K562 (cell line): ENCODE data around the gene CTTNBP2NL. TPM values are rescaled to one million over a fixed set of nuclear protein-coding genes. Genes with fewer than 3 reads are reported as not detected.

Experiments
- CBX2 ChIP-seq: fragments of 200-600 bp; sonication (generic); IDR thresholded peaks from one replicate; pipeline ENCODE4 v1.6.1; 2012; ENCODE audit warnings: mild to moderate bottlenecking, low read length, inconsistent platforms; ENCODE audit not compliant: insufficient read depth, poor library complexity, severe bottlenecking
- ESRRA ChIP-seq: fragments of 450-650 bp; IDR thresholded peaks from 2 replicates; pipeline ENCODE4 v1.6.1; 2014; ENCODE audit warnings: low read depth, mild to moderate bottlenecking, moderate library complexity, borderline replicate concordance
- RBM25 ChIP-seq: fragments of 200-400 bp; formaldehyde crosslinking; IDR thresholded peaks from 2 replicates; pipeline ENCODE4 v1.6.1; 2018; ENCODE audit warnings: low read length, low read depth, moderate library complexity; ENCODE audit not compliant: severe bottlenecking
- SAFB ChIP-seq: fragments of 200-400 bp; formaldehyde crosslinking; IDR thresholded peaks from 2 replicates; pipeline ENCODE4 v1.6.1; 2017; ENCODE audit warnings: low read depth, low read length, borderline replicate concordance
- SMARCB1 ChIP-seq: IDR thresholded peaks from 2 replicates; pipeline ENCODE4 v1.6.1; 2011; ENCODE audit warnings: improper control_type of control experiment, low read depth; ENCODE audit not compliant: insufficient read length
- STAG1 ChIP-seq: sonication (generic); formaldehyde crosslinking; IDR thresholded peaks from 2 replicates; pipeline ENCODE4 v1.5.0; 2020; ENCODE audit warnings: missing genetic modification reagents, borderline replicate concordance
- ZBTB7A ChIP-seq: IDR thresholded peaks from 2 replicates; pipeline ENCODE4 v1.6.1; 2011; ENCODE audit warnings: low read depth, mild to moderate bottlenecking, low read length, moderate library complexity, borderline replicate concordance; ENCODE audit not compliant: control insufficient read depth
- polyA plus RNA-seq, 8 experiments: library from polyadenylated mRNA; depleted of rRNA in 4 of 8; stranded (reverse) in 5 of 8; unstranded in 3 of 8; fragments of >200 nt; fragmentation: Nextera tagmentation in 2 of 8; fragmentation: Illumina TruSeq in 1 of 8; extraction: Ambion mirVana in 2 of 8; extraction: Trizol in 1 of 8; gene quantifications; 2 replicates each; pipeline versions ENCODE4 v1.2.1 to v1.2.3, GENCODE V29; 2011 to 2014; ENCODE audit warnings: inconsistent platforms in 1 of 8, missing spikeins in 1 of 8
- total RNA-seq, 7 experiments: library from RNA; depleted of rRNA in 6 of 7; stranded (reverse); fragments of >200 nt in 6 of 7; fragmentation: Illumina TruSeq in 2 of 7; extraction: Trizol in 2 of 7; gene quantifications; 2 replicates each; pipeline versions ENCODE4 v1.2.1 to v1.2.3, GENCODE V29; 2011 to 2021; ENCODE audit warnings: low replicate concordance in 1 of 7
- TF ChIP-seq, protein P1 (sequence below): fragments of 250-450 bp; sonication (Bioruptor Pico); IDR thresholded peaks from 2 replicates; pipeline ENCODE4 v1.4.0; 2020; ENCODE audit warnings: borderline replicate concordance
- TF ChIP-seq, protein P2 (sequence below): fragments of 250-450 bp; sonication (Bioruptor Pico); IDR thresholded peaks from 2 replicates; pipeline ENCODE4 v1.8.0; 2022; ENCODE audit warnings: inconsistent platforms, mild to moderate bottlenecking, moderate library complexity, borderline replicate concordance
- TF ChIP-seq, protein P3 (sequence below): IDR thresholded peaks from 3 replicates; pipeline ENCODE4 v1.6.1; 2011; ENCODE audit warnings: borderline replicate concordance, mild to moderate bottlenecking, moderate library complexity; ENCODE audit not compliant: insufficient read length; ENCODE audit errors: extremely low read depth
- TF ChIP-seq, protein P4 (sequence below): sonication (generic); formaldehyde crosslinking; IDR thresholded peaks from 2 replicates; pipeline ENCODE4 v1.8.0; 2022; ENCODE audit warnings: mild to moderate bottlenecking, missing genetic modification reagents

The CTTNBP2NL gene
- total and polyA plus RNA-seq, 9 of the 15 experiments (the other 6 are each of a cell fraction or from before 2014, with no cell fraction given) = 0.27 to 1.4 (median 0.62) TPM

DNA sequence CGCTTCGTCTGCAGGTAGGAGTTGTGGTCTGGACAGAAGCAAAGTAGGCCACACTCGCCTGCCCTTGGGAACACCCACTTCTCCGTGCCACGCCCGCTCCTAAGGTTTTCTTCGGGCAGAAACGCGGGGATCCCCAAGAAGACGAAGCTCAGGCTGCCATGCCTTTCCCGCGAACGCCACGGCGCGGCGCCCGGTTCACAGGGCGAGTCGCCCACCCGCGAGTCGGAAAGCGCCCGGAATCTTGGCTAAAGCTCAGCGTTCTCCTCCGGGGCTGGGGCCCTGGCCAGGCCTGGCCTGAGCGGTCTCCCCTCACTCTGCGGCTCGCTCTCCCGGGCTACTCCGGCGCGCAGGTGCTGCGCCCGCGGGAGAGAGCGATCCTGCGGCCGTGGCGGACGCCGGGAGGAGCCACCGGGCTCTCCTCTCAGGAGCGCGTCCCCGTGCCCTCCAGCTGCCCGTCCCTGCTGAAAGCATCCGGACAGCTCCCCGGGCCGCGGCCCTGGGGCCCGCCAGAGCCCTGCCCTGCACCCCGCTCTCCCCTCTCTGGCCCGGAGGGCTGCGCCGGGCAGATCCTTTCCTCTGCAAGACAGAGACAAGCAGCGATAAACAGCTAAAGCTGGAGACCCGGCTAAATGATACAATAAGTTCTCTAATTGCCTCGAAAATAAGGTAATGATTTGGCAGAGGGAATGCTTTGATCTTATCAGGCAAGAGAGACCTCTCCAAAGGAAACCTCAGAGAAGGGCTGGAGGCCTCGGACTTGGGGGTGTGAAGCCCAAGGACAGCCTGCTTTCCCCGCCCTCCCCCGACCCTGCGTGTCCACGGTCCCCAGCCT, 106.0 kb downstream of the CTTNBP2NL start (continued):
- TF ChIP-seq ZBTB7A (peak; percentile 26; the same call in 1 of the 2 replicates), STAG1 (peak; percentile 69; the same call in 1 of the 2 replicates), ESRRA (0 out of 2 replicates have a peak, but pooled peaks have one; percentile 33), SMARCB1 (no peak), SAFB (peak; percentile 75; the same call in 1 of the 2 replicates), RBM25 (no peak), CBX2 (no peak)
- TF ChIP-seq, protein P1, sequence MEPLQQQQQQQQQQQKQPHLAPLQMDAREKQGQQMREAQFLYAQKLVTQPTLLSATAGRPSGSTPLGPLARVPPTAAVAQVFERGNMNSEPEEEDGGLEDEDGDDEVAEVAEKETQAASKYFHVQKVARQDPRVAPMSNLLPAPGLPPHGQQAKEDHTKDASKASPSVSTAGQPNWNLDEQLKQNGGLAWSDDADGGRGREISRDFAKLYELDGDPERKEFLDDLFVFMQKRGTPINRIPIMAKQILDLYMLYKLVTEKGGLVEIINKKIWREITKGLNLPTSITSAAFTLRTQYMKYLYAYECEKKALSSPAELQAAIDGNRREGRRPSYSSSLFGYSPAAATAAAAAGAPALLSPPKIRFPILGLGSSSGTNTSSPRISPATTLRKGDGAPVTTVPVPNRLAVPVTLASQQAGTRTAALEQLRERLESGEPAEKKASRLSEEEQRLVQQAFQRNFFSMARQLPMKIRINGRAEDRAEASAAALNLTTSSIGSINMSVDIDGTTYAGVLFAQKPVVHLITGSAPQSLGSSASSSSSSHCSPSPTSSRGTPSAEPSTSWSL = no peak
- TF ChIP-seq, protein P2, sequence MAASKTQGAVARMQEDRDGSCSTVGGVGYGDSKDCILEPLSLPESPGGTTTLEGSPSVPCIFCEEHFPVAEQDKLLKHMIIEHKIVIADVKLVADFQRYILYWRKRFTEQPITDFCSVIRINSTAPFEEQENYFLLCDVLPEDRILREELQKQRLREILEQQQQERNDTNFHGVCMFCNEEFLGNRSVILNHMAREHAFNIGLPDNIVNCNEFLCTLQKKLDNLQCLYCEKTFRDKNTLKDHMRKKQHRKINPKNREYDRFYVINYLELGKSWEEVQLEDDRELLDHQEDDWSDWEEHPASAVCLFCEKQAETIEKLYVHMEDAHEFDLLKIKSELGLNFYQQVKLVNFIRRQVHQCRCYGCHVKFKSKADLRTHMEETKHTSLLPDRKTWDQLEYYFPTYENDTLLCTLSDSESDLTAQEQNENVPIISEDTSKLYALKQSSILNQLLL (CRISPR knock-in tag) = no peak
- TF ChIP-seq, protein P3, sequence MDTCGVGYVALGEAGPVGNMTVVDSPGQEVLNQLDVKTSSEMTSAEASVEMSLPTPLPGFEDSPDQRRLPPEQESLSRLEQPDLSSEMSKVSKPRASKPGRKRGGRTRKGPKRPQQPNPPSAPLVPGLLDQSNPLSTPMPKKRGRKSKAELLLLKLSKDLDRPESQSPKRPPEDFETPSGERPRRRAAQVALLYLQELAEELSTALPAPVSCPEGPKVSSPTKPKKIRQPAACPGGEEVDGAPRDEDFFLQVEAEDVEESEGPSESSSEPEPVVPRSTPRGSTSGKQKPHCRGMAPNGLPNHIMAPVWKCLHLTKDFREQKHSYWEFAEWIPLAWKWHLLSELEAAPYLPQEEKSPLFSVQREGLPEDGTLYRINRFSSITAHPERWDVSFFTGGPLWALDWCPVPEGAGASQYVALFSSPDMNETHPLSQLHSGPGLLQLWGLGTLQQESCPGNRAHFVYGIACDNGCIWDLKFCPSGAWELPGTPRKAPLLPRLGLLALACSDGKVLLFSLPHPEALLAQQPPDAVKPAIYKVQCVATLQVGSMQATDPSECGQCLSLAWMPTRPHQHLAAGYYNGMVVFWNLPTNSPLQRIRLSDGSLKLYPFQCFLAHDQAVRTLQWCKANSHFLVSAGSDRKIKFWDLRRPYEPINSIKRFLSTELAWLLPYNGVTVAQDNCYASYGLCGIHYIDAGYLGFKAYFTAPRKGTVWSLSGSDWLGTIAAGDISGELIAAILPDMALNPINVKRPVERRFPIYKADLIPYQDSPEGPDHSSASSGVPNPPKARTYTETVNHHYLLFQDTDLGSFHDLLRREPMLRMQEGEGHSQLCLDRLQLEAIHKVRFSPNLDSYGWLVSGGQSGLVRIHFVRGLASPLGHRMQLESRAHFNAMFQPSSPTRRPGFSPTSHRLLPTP = no peak
- TF ChIP-seq, protein P4, sequence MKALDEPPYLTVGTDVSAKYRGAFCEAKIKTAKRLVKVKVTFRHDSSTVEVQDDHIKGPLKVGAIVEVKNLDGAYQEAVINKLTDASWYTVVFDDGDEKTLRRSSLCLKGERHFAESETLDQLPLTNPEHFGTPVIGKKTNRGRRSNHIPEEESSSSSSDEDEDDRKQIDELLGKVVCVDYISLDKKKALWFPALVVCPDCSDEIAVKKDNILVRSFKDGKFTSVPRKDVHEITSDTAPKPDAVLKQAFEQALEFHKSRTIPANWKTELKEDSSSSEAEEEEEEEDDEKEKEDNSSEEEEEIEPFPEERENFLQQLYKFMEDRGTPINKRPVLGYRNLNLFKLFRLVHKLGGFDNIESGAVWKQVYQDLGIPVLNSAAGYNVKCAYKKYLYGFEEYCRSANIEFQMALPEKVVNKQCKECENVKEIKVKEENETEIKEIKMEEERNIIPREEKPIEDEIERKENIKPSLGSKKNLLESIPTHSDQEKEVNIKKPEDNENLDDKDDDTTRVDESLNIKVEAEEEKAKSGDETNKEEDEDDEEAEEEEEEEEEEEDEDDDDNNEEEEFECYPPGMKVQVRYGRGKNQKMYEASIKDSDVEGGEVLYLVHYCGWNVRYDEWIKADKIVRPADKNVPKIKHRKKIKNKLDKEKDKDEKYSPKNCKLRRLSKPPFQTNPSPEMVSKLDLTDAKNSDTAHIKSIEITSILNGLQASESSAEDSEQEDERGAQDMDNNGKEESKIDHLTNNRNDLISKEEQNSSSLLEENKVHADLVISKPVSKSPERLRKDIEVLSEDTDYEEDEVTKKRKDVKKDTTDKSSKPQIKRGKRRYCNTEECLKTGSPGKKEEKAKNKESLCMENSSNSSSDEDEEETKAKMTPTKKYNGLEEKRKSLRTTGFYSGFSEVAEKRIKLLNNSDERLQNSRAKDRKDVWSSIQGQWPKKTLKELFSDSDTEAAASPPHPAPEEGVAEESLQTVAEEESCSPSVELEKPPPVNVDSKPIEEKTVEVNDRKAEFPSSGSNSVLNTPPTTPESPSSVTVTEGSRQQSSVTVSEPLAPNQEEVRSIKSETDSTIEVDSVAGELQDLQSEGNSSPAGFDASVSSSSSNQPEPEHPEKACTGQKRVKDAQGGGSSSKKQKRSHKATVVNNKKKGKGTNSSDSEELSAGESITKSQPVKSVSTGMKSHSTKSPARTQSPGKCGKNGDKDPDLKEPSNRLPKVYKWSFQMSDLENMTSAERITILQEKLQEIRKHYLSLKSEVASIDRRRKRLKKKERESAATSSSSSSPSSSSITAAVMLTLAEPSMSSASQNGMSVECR (CRISPR knock-in tag) = peak; percentile 58
